Uterus (tissue), 4 donors: Measurements from ENCODE around the gene SUSD1. TPM values are rescaled to one million over a fixed set of nuclear protein-coding genes. Genes with fewer than 3 reads are reported as not detected.

Source experiments
- DNase-seq, 2 donors: peaks; one replicate each; pipeline ENCODE4 v3.0.0-alpha.2; 2019 to 2020
- H3K27ac ChIP-seq, 2 donors: fragments of 200-600 bp; sonication (generic); 1 replicate in 1 of 2; 2 replicates in 1 of 2; pipeline ENCODE4 v1.5.1; 2016 to 2018
- H3K27me3 ChIP-seq, 2 donors: fragments of 200-600 bp; sonication (generic); one replicate each; pipeline ENCODE4 v1.5.1; 2018 to 2019; ENCODE audit warnings: control low read depth in 1 of 2
- H3K36me3 ChIP-seq, 2 donors: fragments of 200-600 bp; sonication (generic); one replicate each; pipeline ENCODE4 v1.5.1; 2019; ENCODE audit warnings: control low read depth in 1 of 2
- H3K4me1 ChIP-seq, 2 donors: fragments of 200-600 bp; sonication (generic); one replicate each; pipeline ENCODE4 v1.5.1; 2018 to 2019; ENCODE audit warnings: control low read depth in 1 of 2
- H3K4me3 ChIP-seq, 2 donors: fragments of 200-600 bp; sonication (generic); 1 replicate in 1 of 2; 2 replicates in 1 of 2; pipeline ENCODE4 v1.5.1; 2018 to 2019; ENCODE audit warnings: mild to moderate bottlenecking in 1 of 2
- H3K9me3 ChIP-seq, 2 donors: fragments of 200-600 bp; sonication (generic); one replicate each; pipeline ENCODE4 v1.5.1; 2019; ENCODE audit warnings: control low read depth in 1 of 2
- POLR2A ChIP-seq, 2 donors: fragments of 450-650 bp; IDR thresholded peaks; one replicate each; pipeline ENCODE4 v1.6.1; 2016; ENCODE audit warnings: antibody characterized with exemption in 2 of 2, mild to moderate bottlenecking in 1 of 2, moderate library complexity in 1 of 2
- intact Hi-C: fragments of 100-400 bp; cut with DNase I; formaldehyde crosslinking; loops from one replicate; pipeline ENCODE4 v1.15.1; 2023; ENCODE audit warnings: low total_unique reads
- total RNA-seq, 4 donors: library from RNA; depleted of rRNA in 3 of 4; stranded (reverse); fragments of >200 nt in 3 of 4; gene quantifications; one replicate each; pipeline versions ENCODE4 v1.1.0 to v1.2.4, GENCODE V29; 2014 to 2023
- TF ChIP-seq, protein P1 (sequence below), 4 experiments: fragments of 200-600 bp in 2 of 4; fragments of 450-650 bp in 2 of 4; sonication (generic) in 2 of 4; IDR thresholded peaks; one replicate each; pipeline ENCODE4 v1.5.1; 2016 to 2019; ENCODE audit warnings: antibody characterized with exemption in 4 of 4, mild to moderate bottlenecking in 2 of 4, moderate library complexity in 1 of 4
- donor health status: DM: yes; HTN: yes; CAD: no.

Gene SUSD1
- total RNA-seq, 4 donors from 2014 or later: 2.9 to 22.5 (median 10.0) TPM

DNA sequence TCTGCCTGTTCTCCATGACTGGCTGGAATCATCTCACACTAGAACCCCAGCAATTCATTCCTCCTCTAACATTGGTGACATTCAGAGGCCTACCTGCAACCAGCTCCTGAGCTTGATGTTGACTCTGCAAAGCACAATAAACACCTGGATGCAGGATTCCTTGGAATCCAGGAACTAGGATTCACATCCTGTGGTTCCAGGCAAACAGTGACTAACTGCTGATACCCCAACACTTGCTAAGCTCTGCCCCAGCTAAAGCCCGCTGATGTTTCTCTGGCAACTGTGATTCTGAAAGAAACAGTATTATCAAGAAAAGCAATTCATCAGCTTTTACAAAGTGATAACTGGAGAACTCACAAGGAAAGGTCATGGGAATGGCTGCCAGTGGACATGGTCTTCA, 29.2 kb downstream of the SUSD1 start:
- Histone ChIP-seq H3K4me3 (no peak overlapping the region), H3K27me3 (no peaks in the 10 kb centered on the region)
- no peak for TF ChIP-seq POLR2A (IDR thresholded peaks at IDR 0.05)
- TF ChIP-seq, protein P1, sequence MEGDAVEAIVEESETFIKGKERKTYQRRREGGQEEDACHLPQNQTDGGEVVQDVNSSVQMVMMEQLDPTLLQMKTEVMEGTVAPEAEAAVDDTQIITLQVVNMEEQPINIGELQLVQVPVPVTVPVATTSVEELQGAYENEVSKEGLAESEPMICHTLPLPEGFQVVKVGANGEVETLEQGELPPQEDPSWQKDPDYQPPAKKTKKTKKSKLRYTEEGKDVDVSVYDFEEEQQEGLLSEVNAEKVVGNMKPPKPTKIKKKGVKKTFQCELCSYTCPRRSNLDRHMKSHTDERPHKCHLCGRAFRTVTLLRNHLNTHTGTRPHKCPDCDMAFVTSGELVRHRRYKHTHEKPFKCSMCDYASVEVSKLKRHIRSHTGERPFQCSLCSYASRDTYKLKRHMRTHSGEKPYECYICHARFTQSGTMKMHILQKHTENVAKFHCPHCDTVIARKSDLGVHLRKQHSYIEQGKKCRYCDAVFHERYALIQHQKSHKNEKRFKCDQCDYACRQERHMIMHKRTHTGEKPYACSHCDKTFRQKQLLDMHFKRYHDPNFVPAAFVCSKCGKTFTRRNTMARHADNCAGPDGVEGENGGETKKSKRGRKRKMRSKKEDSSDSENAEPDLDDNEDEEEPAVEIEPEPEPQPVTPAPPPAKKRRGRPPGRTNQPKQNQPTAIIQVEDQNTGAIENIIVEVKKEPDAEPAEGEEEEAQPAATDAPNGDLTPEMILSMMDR (IDR thresholded peaks at IDR 0.05): no peak

DNA sequence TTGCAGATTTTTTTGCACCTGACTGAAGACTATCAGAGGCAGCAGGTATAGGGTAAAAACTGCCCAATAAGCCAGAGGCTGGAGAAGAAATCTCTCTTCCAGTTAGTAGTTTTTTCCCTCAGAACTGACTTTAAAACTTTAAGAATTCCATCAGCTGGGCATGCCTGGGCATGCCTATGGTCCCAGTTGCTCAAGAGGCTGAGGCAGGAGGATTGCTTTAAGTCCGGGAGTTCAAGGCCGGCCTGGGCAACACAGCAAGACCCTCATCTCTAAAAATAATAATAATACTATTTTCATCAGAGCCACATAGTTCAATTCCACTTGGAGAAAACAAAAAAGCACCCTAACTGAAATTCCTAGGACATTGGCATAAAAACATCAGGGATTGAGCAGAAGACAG, 30.3 kb downstream of the SUSD1 start:
- intact Hi-C loops: no loop called here
- no peak for TF ChIP-seq POLR2A (IDR thresholded peaks at IDR 0.05)
- TF ChIP-seq, protein P1 (IDR thresholded peaks at IDR 0.05): no peak
- no peaks in the 10 kb centered on the region for H3K36me3 ChIP-seq
- H3K27ac ChIP-seq: no peak overlapping the region
- no peaks in the 10 kb centered on the region for H3K4me1 ChIP-seq
- no peaks in the 10 kb centered on the region for H3K27me3 ChIP-seq
- no peaks in the 10 kb centered on the region for H3K9me3 ChIP-seq
- no peak for DNase-seq
- no peak overlapping the region for H3K4me3 ChIP-seq

More for the DNA sequence above, 29.2 kb downstream of the SUSD1 start:
- Histone ChIP-seq H3K27ac (no peak overlapping the region), H3K9me3 (no peaks in the 10 kb centered on the region), H3K36me3 (no peaks in the 10 kb centered on the region), H3K4me1 (no peaks in the 10 kb centered on the region)
- no peak for DNase-seq
- intact Hi-C loops: no loop called here

DNA sequence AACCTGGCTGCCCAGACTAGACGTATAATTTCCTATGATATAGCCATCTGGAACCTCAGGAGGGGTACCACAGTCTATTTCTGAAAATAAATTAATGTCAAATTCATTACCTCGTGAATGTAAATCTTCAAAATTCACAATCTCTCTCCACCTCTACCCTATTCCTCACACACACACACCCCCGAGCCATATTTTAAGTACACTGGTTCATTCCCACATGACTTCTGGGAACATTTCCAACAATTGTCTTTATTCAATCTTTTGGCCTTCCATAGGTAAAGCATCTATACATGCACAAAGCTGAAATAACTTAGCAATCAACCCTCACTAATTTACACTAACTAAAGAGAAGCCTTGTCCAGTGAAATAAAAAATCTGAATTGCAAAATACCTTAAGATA, 32.7 kb downstream of the SUSD1 start:
- TF ChIP-seq, protein P1 (IDR thresholded peaks at IDR 0.05): no peak
- TF ChIP-seq POLR2A (IDR thresholded peaks at IDR 0.05): no peak
- H3K36me3 ChIP-seq: no peaks in the 10 kb centered on the region
- H3K27me3 ChIP-seq: no peaks in the 10 kb centered on the region
- no peak overlapping the region for H3K4me3 ChIP-seq
- H3K4me1 ChIP-seq: no peaks in the 10 kb centered on the region
- no peak for DNase-seq
- no peaks in the 10 kb centered on the region for H3K9me3 ChIP-seq
- H3K27ac ChIP-seq: no peak overlapping the region
- intact Hi-C loops: no loop called here

DNA sequence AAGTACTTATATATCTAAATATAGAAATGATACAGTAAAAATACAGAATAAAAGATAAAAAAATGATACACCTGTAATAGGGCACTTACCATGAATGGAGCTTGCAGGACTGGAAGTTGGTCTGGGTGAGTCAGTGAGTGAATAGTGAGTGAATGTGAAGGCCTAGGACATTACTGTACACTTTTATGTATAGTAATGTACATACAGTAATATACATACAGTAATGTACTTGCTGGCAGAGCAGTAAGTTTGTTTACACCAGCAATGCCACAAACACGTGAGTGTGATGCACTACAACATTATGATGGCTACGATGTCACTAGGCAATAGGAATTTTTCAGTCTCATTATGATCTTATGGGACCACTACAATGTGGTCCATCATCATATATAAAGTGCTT, 34.2 kb downstream of the SUSD1 start:
- no peak overlapping the region for H3K27ac ChIP-seq
- DNase-seq: no peak
- H3K36me3 ChIP-seq: no peaks in the 10 kb centered on the region
- no peak overlapping the region for H3K4me3 ChIP-seq
- intact Hi-C loops: no loop called here
- no peak for TF ChIP-seq POLR2A (IDR thresholded peaks at IDR 0.05)
- TF ChIP-seq, protein P1 (IDR thresholded peaks at IDR 0.05): no peak
- H3K9me3 ChIP-seq: no peaks in the 10 kb centered on the region
- no peaks in the 10 kb centered on the region for H3K27me3 ChIP-seq
- no peaks in the 10 kb centered on the region for H3K4me1 ChIP-seq

DNA sequence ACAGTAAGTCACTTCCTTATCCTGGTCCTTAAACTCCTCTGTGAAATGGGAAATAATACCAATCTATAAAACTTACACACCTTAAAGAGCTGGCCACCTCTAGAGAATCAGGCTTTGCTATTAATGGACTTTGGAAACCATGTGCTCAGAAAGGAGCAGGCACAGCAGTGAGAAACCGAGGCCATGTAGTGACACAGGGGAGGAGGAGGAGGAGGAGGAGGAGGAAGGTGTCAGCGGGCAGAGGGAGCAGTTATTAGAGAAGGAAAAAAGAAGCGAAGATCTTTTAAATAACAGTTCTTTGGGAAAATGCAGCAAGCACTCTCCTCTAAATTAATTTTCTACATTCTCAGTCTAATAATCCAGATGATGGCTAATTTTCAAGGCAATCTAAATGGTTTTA, 38.0 kb downstream of the SUSD1 start:
- intact Hi-C loops: no loop called here
- peaks cover 0 to 3% of the 10 kb centered on the region in 2 donors for H3K9me3 ChIP-seq

More for the DNA sequence above, 38.0 kb downstream of the SUSD1 start:
- DNase-seq: no peak
- Histone ChIP-seq H3K27ac (no peak overlapping the region), H3K4me3 (no peak overlapping the region), H3K4me1 (no peaks in the 10 kb centered on the region), H3K27me3 (no peaks in the 10 kb centered on the region), H3K36me3 (no peaks in the 10 kb centered on the region)
- TF ChIP-seq, protein P1 (IDR thresholded peaks at IDR 0.05): no peak
- no peak for TF ChIP-seq POLR2A (IDR thresholded peaks at IDR 0.05)
